Prostate gland (tissue), 2 donors: ENCODE data around the gene TNFSF13.

Experiments
- POLR2A ChIP-seq: fragments of 450-650 bp; IDR thresholded peaks from one replicate; pipeline ENCODE4 v1.6.1; 2016; ENCODE audit warnings: antibody characterized with exemption, mild to moderate bottlenecking
- POLR2AphosphoS5 ChIP-seq: sonication (generic); formaldehyde crosslinking; IDR thresholded peaks from one replicate; pipeline ENCODE4 v1.6.1; 2017; ENCODE audit warnings: antibody characterized with exemption
- TF ChIP-seq, protein P1 (sequence below), 4 experiments: fragments of 200-600 bp in 2 of 4; fragments of 450-650 bp in 2 of 4; sonication (generic) in 2 of 4; IDR thresholded peaks; 1 replicate in 3 of 4; 2 replicates in 1 of 4; pipeline ENCODE4 v1.5.1; 2016 to 2019; ENCODE audit warnings: antibody characterized with exemption in 4 of 4, mild to moderate bottlenecking in 2 of 4, moderate library complexity in 2 of 4

DNA sequence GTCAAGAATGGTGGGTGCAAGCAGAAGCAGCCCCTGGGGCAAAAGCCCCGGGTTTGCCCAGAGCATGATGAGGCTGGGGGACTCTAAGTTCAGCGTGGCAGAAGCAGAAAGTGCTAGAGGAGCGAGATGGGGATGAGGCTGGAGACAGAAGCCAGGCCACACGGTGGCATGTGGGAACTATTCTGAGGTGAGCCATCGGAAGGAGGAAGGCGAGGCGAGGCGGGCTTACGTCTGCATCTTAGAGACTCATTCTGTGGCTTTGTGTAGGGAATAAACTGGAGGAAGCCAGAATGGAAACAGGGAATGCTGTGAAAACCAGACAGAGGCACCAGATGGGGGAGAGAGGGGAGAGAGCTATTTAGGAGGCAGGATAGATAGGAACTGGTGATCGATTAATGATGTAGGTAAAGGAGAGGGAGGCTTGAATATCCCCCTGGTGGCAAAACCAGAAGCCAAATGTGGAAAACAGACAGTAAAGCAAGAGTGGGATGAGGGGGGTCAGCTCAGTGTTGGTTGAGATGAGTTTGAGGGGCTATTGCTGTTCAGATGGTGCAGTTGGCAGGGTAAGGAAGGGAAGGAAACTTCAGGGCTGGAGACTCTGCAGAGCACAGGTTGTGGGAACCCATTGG is 3.1 kb upstream of the TNFSF13 start:
- TF ChIP-seq, protein P1, sequence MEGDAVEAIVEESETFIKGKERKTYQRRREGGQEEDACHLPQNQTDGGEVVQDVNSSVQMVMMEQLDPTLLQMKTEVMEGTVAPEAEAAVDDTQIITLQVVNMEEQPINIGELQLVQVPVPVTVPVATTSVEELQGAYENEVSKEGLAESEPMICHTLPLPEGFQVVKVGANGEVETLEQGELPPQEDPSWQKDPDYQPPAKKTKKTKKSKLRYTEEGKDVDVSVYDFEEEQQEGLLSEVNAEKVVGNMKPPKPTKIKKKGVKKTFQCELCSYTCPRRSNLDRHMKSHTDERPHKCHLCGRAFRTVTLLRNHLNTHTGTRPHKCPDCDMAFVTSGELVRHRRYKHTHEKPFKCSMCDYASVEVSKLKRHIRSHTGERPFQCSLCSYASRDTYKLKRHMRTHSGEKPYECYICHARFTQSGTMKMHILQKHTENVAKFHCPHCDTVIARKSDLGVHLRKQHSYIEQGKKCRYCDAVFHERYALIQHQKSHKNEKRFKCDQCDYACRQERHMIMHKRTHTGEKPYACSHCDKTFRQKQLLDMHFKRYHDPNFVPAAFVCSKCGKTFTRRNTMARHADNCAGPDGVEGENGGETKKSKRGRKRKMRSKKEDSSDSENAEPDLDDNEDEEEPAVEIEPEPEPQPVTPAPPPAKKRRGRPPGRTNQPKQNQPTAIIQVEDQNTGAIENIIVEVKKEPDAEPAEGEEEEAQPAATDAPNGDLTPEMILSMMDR (IDR thresholded peaks at IDR 0.05): no peak
- TF ChIP-seq POLR2A (no peak), POLR2AphosphoS5 (no peak)
